HUDEP-2 (cell line): ENCODE data around the gene TMEM161B.
"Not testable (repeated sequence)": the region's sequence is repeated elsewhere in the genome, so short reads cannot be mapped to it uniquely, and the experiment has no call there.

Experiments
- DNase-seq, 76 experiments: peaks; one replicate each; lab custom pipeline; 2025; ENCODE audit not compliant: unreplicated experiment in 76 of 76; lab: John Stamatoyannopoulos, UW

The TMEM161B gene

GRCh38 chr5:88188458-88189132, 80.0 kb downstream of the TMEM161B start:
- peak in 6 of 76 experiments; percentile 1 to 17 (median 2) for DNase-seq

GRCh38 chr5:88183255-88183654, 85.4 kb downstream of the TMEM161B start:
- DNase-seq: no peak

GRCh38 chr5:88177486-88177885, 91.2 kb downstream of the TMEM161B start:
- DNase-seq: not testable (repeated sequence)

- DNase-seq: no peak
These were observed 95.5 kb downstream of the TMEM161B start for GRCh38 chr5:88172847-88173758.

GRCh38 chr5:88159591-88159990, 109.1 kb downstream of the TMEM161B start:
- no peak for DNase-seq

GRCh38 chr5:88158056-88158455, 110.6 kb downstream of the TMEM161B start:
- DNase-seq: no peak

GRCh38 chr5:88154891-88155290, 113.8 kb downstream of the TMEM161B start:
- DNase-seq: no peak

GRCh38 chr5:88150747-88151146, 117.9 kb downstream of the TMEM161B start:
- no peak for DNase-seq

- DNase-seq: peak in 1 of 76 experiments; percentile 4
These were observed 122.8 kb downstream of the TMEM161B start for GRCh38 chr5:88145611-88146467.

- no peak for DNase-seq
These were observed 123.4 kb downstream of the TMEM161B start for GRCh38 chr5:88145221-88145610.
